PC-9 (cell line): ENCODE data around the gene DHRS13.

Experiments used
- CTCF ChIP-seq: fragments of 200-600 bp; sonication (generic); conservative IDR thresholded peaks from 2 replicates; pipeline ENCODE4 v1.6.1; 2017; ENCODE audit warnings: mixed run types, antibody characterized with exemption, mild to moderate bottlenecking, moderate library complexity
- EZH2 ChIP-seq: fragments of 200-600 bp; sonication (generic); IDR thresholded peaks from 2 replicates; pipeline ENCODE4 v1.8.0; 2017; ENCODE audit warnings: antibody characterized with exemption, low read depth

DNA sequence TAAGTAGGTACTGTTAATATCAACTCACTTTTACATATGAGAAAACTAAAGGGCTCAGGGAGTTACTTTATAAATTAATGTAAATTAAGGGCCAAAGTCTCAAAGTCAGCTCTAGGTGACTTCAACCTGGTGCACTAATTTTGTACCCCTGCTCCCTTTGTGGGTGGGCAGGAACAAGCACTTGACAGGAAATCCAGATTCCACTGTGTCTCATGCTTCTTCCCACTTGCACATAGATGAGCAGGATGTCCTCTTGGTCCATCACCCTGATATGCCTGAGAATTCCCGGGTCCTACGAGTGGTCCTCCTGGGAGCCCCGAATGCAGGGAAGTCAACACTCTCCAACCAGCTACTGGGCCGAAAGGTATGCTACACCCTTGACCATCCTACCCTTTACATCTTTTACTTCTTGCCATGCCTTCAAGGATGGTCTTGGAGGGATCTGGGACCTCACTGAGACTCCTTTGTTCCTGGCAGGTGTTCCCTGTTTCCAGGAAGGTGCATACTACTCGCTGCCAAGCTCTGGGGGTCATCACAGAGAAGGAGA is 46.8 kb downstream of the DHRS13 start:
- TF ChIP-seq EZH2 (no peak), CTCF (no peak)
